Body of pancreas (tissue), 4 donors: Measurements from ENCODE around the gene CYP19A1. TPM values are rescaled to one million over a fixed set of nuclear protein-coding genes. Genes with fewer than 3 reads are reported as not detected.

Experiments
- ATAC-seq: fragments of 150-250 bp; one replicate; pipeline ENCODE4 v1.9.1; 2016
- DNase-seq, 4 donors: peaks; one replicate each; pipeline ENCODE4 v3.0.0-alpha.2; 2019
- H3K27ac ChIP-seq, 4 donors: fragments of 200-600 bp; sonication (generic); 1 replicate in 3 of 4; 2 replicates in 1 of 4; pipeline versions ENCODE4 v1.5.1 to v1.6.1; 2016 to 2019; ENCODE audit warnings: mild to moderate bottlenecking in 1 of 4, mixed read lengths in 1 of 4, moderate library complexity in 1 of 4
- H3K27me3 ChIP-seq, 2 donors: fragments of 200-600 bp; sonication (generic); one replicate each; pipeline ENCODE4 v1.6.0; 2016; ENCODE audit warnings: mild to moderate bottlenecking in 1 of 2
- H3K36me3 ChIP-seq, 2 donors: fragments of 200-600 bp; sonication (generic); replicated peaks in 1 of 2; 2 replicates each; pipeline ENCODE4 v1.5.1; 2016; ENCODE audit warnings: low read depth in 2 of 2; ENCODE audit not compliant: insufficient read depth in 1 of 2
- H3K4me1 ChIP-seq: fragments of 200-600 bp; sonication (generic); one replicate; pipeline ENCODE4 v1.6.0; 2016
- H3K4me3 ChIP-seq, 2 donors: fragments of 200-600 bp; sonication (generic); 1 replicate in 1 of 2; 2 replicates in 1 of 2; pipeline ENCODE4 v1.5.1; 2016 to 2019
- H3K9me3 ChIP-seq, 3 donors: fragments of 200-600 bp; sonication (generic); 1 replicate in 2 of 3; 2 replicates in 1 of 3; pipeline ENCODE4 v1.5.1; 2016
- CTCF ChIP-seq, 7 experiments: fragments of 450-650 bp in 4 of 7; fragments of 200-600 bp in 3 of 7; sonication (generic) in 3 of 7; IDR thresholded peaks; one replicate each; pipeline ENCODE4 v1.5.1; 2016 to 2019; ENCODE audit warnings: antibody characterized with exemption in 7 of 7
- POLR2A ChIP-seq, 3 donors: fragments of 450-650 bp; IDR thresholded peaks; one replicate each; pipeline ENCODE4 v1.6.1; 2016; ENCODE audit warnings: antibody characterized with exemption in 3 of 3, mild to moderate bottlenecking in 2 of 3
- WGBS, 2 donors: methylation state at CpG; one replicate each; pipeline ENCODE4 v1.1.5; 2017; 5-methylcytosine and 5-hydroxymethylcytosine counted together
- intact Hi-C: fragments of 100-400 bp; cut with DNase I; formaldehyde crosslinking; loops from one replicate; pipeline ENCODE4 v1.15.1; 2023
- total RNA-seq, 2 donors: library from RNA; depleted of rRNA; stranded (reverse); fragments of >200 nt; gene quantifications; one replicate each; pipeline ENCODE4 v1.1.0, GENCODE V29; 2016

Gene CYP19A1
- total RNA-seq, 2 donors from 2014 or later: 0.26 TPM; not detected in 1

- H3K27ac ChIP-seq: no peak overlapping the region
- 92 to 97% methylated on average over 2 of the region's 2 CpGs for WGBS, 2 donors
- intact Hi-C loops: no loop called here
Observed at GRCh38 chr15:51320843-51321242, 17.6 kb downstream of the CYP19A1 start.

GRCh38 chr15:51319539-51319938 lies 18.9 kb downstream of the CYP19A1 start:
- Histone ChIP-seq H3K9me3 (no peaks in the 10 kb centered on the region), H3K27me3 (no peaks in the 10 kb centered on the region), H3K27ac (no peak overlapping the region), H3K4me1 (peaks cover 7% of the 10 kb centered on the region), H3K36me3 (no peaks in the 10 kb centered on the region), H3K4me3 (no peak overlapping the region)
- WGBS, 2 donors: 57 to 59% methylated on average over 2 of the region's 2 CpGs
- no peak for DNase-seq
- TF ChIP-seq CTCF (IDR thresholded peaks at IDR 0.05) (no peak), POLR2A (IDR thresholded peaks at IDR 0.05) (no peak)
- intact Hi-C loops: no loop called here
- no peak for ATAC-seq

More at GRCh38 chr15:51320843-51321242, 17.6 kb downstream of the CYP19A1 start:
- Histone ChIP-seq H3K4me1 (no peaks in the 10 kb centered on the region), H3K9me3 (no peaks in the 10 kb centered on the region), H3K27me3 (no peaks in the 10 kb centered on the region), H3K4me3 (no peak overlapping the region), H3K36me3 (no peaks in the 10 kb centered on the region)
- ATAC-seq (no peak), DNase-seq (no peak)
- TF ChIP-seq CTCF (IDR thresholded peaks at IDR 0.05): no peak
- no peak for TF ChIP-seq POLR2A (IDR thresholded peaks at IDR 0.05)

GRCh38 chr15:51318382-51319150 lies 19.8 kb downstream of the CYP19A1 start:
- Histone ChIP-seq H3K4me3 (no peak overlapping the region), H3K27me3 (no peaks in the 10 kb centered on the region), H3K36me3 (no peaks in the 10 kb centered on the region), H3K27ac (no peak overlapping the region), H3K9me3 (no peaks in the 10 kb centered on the region), H3K4me1 (peaks cover 7% of the 10 kb centered on the region)
- 66 to 78% methylated on average over 7 of the region's 7 CpGs for WGBS, 2 donors
- DNase-seq (peak in 1 of 4 donors; percentile 20), ATAC-seq (no peak)
- no peak for TF ChIP-seq POLR2A (IDR thresholded peaks at IDR 0.05)
- intact Hi-C loops: no loop called here

GRCh38 chr15:51316636-51317035 lies 21.8 kb downstream of the CYP19A1 start:
- intact Hi-C loops: no loop called here
- H3K4me3 ChIP-seq: no peak overlapping the region
- no peaks in the 10 kb centered on the region for H3K27me3 ChIP-seq
- WGBS, 2 donors: 100% methylated on average over 1 of the region's 1 CpG
- no peak overlapping the region for H3K27ac ChIP-seq
- ATAC-seq (no peak), DNase-seq (no peak)
- TF ChIP-seq CTCF (IDR thresholded peaks at IDR 0.05) (no peak), POLR2A (IDR thresholded peaks at IDR 0.05) (no peak)
- no peaks in the 10 kb centered on the region for H3K9me3 ChIP-seq
- H3K36me3 ChIP-seq: no peaks in the 10 kb centered on the region
- peaks cover 7% of the 10 kb centered on the region for H3K4me1 ChIP-seq

- H3K27ac ChIP-seq: no peak overlapping the region
- H3K4me1 ChIP-seq: peaks cover 7% of the 10 kb centered on the region
- WGBS, 2 donors: 85 to 97% methylated on average over 7 of the region's 7 CpGs
- no peak for ATAC-seq
- intact Hi-C loops: no loop called here
- no peaks in the 10 kb centered on the region for H3K9me3 ChIP-seq
- DNase-seq: no peak
- no peaks in the 10 kb centered on the region for H3K27me3 ChIP-seq
- no peak for TF ChIP-seq CTCF (IDR thresholded peaks at IDR 0.05)
- no peak for TF ChIP-seq POLR2A (IDR thresholded peaks at IDR 0.05)
- no peaks in the 10 kb centered on the region for H3K36me3 ChIP-seq
- H3K4me3 ChIP-seq: no peak overlapping the region
Observed at GRCh38 chr15:51315726-51316125, 22.7 kb downstream of the CYP19A1 start.
